NCI-H1694 treated with DMSO at 0.1 percent for 48 hours (cell line): ENCODE measurements around the gene IRF2BP2.
A peak's percentile ranks its signal among the peaks of the same experiment; 100 is the strongest.
"Not testable (repeated sequence)": the region's sequence is repeated elsewhere in the genome, so short reads cannot be mapped to it uniquely, and the experiment has no call there.

Experiments used
- DNase-seq: peaks from one replicate; lab custom pipeline; 2025; lab: John Stamatoyannopoulos, UW

Gene IRF2BP2

DNA sequence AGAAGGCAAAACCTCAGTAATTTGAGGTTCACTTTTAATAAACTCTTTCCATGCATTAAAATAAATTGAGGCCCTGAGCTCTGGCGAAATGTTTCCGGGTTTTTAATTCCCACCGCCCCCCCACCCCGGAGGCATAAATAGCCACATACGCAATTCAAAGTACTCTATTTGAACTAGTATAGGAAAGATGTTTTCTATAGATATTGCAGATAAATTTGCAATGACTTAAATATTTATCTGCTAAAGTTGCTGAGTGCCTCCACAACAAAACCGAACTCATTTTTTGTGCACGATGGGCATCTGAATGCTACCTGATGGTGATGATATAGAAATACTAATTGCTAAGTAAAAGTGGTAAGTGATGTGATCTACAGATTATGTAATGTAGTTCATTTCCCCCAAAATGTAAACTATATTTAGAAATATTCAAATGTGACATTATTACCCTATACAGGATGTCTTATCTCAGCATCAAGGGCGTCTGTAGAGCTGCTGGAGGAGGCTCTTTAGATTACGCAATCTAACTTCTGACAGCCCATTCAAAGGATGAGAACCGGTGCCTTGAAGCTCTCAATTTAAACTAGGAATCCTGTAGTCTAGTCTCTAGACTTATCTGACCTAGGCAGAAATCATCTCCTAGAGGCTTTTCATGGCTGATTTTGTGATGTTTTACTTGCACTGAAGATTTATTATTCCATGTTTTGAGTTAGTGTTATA, 8.5 kb downstream of the IRF2BP2 start:
- peak; percentile 32 for DNase-seq

- peak; percentile 88 for DNase-seq
Measured at GRCh38 chr1:234600418-234601281, 9.3 kb downstream of the IRF2BP2 start.

- DNase-seq = peak; percentile 76
Measured at GRCh38 chr1:234599617-234600417, 10.2 kb downstream of the IRF2BP2 start.

DNA sequence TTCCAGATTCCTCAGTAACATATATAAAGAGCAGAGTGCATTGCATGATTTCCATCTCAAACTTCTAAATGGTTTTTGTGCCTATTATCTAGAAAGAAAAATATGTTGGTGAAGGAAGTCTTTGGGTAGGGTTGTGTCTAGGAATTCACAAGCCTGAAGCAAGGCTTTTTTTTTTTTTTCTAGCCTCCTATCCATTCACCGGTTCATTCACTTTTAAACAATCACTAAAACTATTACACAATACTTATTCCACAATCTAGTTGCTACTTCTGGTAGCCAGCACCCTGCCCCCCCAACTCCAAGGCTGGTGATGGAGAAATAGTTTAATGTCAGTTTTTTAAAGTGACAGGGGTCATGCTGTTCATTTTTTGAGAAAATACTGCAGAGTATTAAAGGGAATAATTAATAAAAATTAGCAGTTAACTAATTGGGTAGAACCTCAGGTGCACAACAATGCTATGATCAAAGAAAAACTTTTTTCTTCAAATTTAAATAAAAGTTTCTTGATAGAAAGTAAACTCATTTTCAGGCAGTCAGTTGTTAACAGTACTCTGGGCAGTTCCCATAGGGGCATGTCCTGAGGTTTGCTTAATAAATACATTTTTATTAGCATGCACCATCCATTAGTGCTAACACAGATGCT, 10.9 kb downstream of the IRF2BP2 start:
- no peak for DNase-seq

- peak; percentile 86 for DNase-seq
Measured at GRCh38 chr1:234597894-234598293, 12.1 kb downstream of the IRF2BP2 start.

DNA sequence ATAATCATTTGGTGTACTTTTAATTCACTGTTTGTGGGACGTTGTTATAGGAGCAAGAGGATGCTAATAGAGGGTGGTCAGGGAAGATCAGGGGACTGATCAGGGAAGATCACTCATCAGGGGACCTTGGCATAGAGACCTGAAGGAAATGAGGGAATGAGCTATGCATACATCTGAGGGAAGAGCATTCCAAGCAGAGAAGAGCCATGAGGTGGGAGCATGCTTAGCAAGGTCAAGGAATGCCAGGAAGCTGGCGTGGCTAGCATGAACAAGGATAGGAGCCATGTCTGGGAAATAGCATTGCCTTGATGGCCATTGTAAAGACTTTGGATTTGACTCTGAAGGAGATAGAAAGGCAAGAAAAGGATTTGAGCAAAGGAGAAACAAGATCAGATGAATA, 14.1 kb downstream of the IRF2BP2 start:
- no peak for DNase-seq

GRCh38 chr1:234594575-234594974, 15.4 kb downstream of the IRF2BP2 start:
- not testable (repeated sequence) for DNase-seq

GRCh38 chr1:234593771-234594504, 16.0 kb downstream of the IRF2BP2 start:
- DNase-seq = no peak

DNA sequence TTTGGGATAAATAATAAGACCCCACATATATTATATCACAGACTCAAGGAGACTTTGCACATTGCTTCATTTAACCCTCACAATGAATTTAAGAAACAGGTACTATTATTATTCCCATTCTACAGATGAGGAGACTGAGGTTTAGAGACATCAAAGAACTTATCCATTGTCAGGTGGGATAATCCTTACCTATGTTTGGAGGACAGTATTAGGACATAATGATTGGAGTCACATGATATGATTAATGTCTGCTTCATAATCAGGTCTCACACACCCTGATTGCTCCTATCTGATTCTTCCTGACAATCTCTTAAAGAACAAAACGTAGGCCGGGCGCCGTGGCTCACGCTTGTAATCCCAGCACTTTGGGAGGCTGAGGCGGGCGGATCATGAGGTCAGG, 16.9 kb downstream of the IRF2BP2 start:
- DNase-seq = no peak

- DNase-seq = no peak
Measured at GRCh38 chr1:234592240-234592639, 17.7 kb downstream of the IRF2BP2 start.

- no peak for DNase-seq
Measured at GRCh38 chr1:234591131-234591530, 18.8 kb downstream of the IRF2BP2 start.

GRCh38 chr1:234589854-234590620, 19.9 kb downstream of the IRF2BP2 start:
- no peak for DNase-seq

GRCh38 chr1:234589064-234589800, 20.7 kb downstream of the IRF2BP2 start:
- no peak for DNase-seq

DNA sequence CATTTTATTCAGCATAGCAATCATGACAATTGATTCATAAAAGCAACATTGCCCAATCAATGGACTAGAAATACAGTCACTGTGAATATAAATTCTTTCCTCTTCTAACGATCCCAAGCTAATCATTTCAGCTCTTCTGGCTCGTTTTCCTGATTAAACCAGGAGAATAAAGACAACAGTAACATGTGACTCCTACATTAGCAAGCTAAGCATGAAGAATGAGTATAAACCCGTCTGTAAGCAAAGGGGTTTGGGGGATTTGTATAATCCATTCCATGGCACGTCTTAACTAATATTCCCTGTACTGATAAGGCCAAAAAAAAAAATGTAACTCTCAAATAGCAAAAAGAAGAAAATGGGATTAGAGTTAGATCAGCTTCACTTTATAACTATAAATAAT, 21.6 kb downstream of the IRF2BP2 start:
- no peak for DNase-seq

- DNase-seq = no peak
Measured at GRCh38 chr1:234586892-234587485, 23.0 kb downstream of the IRF2BP2 start.

GRCh38 chr1:234586304-234586703, 23.7 kb downstream of the IRF2BP2 start:
- no peak for DNase-seq

GRCh38 chr1:234585330-234586055, 24.5 kb downstream of the IRF2BP2 start:
- no peak for DNase-seq

GRCh38 chr1:234584926-234585325, 25.1 kb downstream of the IRF2BP2 start:
- no peak for DNase-seq

GRCh38 chr1:234584420-234584805, 25.6 kb downstream of the IRF2BP2 start:
- DNase-seq = no peak
